Epithelial cell of esophagus (primary cell): Measurements from ENCODE around the gene SH2D4B.

Experiments used
- DNase-seq: peaks from one replicate; pipeline ENCODE4 v3.0.0; 2010; ENCODE audit warnings: low read depth
- H3K4me3 ChIP-seq: 2 replicates; pipeline ENCODE4 v1.5.1; 2011; ENCODE audit warnings: mild to moderate bottlenecking, low read length, control low read depth
- TF ChIP-seq, protein P1 (sequence below): IDR thresholded peaks from 2 replicates; pipeline ENCODE4 v1.5.1; 2011; ENCODE audit warnings: low read depth, mild to moderate bottlenecking, low read length, control low read depth, inconsistent platforms; ENCODE audit not compliant: insufficient read depth; ENCODE audit errors: missing control alignments

The SH2D4B gene

GRCh38 chr10:80646366-80646765 lies 108.7 kb downstream of the SH2D4B start:
- H3K4me3 ChIP-seq: no peak overlapping the region
- TF ChIP-seq, protein P1, sequence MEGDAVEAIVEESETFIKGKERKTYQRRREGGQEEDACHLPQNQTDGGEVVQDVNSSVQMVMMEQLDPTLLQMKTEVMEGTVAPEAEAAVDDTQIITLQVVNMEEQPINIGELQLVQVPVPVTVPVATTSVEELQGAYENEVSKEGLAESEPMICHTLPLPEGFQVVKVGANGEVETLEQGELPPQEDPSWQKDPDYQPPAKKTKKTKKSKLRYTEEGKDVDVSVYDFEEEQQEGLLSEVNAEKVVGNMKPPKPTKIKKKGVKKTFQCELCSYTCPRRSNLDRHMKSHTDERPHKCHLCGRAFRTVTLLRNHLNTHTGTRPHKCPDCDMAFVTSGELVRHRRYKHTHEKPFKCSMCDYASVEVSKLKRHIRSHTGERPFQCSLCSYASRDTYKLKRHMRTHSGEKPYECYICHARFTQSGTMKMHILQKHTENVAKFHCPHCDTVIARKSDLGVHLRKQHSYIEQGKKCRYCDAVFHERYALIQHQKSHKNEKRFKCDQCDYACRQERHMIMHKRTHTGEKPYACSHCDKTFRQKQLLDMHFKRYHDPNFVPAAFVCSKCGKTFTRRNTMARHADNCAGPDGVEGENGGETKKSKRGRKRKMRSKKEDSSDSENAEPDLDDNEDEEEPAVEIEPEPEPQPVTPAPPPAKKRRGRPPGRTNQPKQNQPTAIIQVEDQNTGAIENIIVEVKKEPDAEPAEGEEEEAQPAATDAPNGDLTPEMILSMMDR: no peak
- no peak for DNase-seq

GRCh38 chr10:80647173-80647833 lies 109.6 kb downstream of the SH2D4B start:
- no peak for DNase-seq
- TF ChIP-seq, protein P1: no peak
- H3K4me3 ChIP-seq: no peak overlapping the region

DNA sequence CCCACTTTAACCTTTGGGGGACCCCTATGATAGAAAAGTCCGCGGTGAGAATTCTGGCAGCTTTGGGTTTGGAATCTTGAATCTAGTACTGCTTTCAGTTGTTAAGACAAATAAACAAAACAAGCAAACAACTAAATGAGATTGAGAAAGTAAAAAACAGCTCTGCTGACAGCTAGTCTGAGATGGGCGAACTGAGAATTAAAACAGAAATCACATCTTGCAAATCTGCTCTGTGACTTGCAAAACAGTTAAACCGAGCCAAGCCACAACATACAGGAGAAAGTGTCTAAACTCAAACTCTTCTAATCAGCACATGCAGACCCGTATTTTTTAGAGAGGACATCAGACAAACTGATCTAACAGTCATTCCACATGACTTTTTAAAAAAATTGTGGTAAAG lies 110.4 kb downstream of the SH2D4B start:
- DNase-seq: no peak
- no peak overlapping the region for H3K4me3 ChIP-seq
- TF ChIP-seq, protein P1: no peak

DNA sequence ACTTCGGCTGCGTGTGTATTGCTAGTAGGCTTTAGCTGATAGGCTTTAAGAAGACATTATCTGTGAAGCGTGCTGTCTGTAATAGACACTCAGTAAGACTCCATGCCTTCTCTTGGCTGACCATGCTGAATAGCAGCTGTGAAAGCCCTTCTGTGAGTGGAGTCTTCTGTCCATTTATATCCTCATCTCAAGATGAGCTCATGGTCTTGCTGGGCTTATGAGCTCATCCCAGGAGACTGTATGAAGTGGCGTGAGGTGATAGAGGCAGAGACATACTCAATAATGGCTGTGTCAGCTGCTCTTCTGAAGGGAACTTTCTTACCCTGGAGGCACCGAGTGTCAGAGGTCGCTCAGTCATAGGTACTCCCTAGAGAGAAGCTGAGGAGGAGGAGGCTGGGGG lies 111.5 kb downstream of the SH2D4B start:
- no peak for DNase-seq
- no peak overlapping the region for H3K4me3 ChIP-seq
- TF ChIP-seq, protein P1: no peak

GRCh38 chr10:80655898-80656297 lies 118.2 kb downstream of the SH2D4B start:
- H3K4me3 ChIP-seq: no peak overlapping the region
- TF ChIP-seq, protein P1: no peak
- DNase-seq: no peak

GRCh38 chr10:80658068-80658467 lies 120.4 kb downstream of the SH2D4B start:
- DNase-seq: no peak
- H3K4me3 ChIP-seq: no peak overlapping the region
- TF ChIP-seq, protein P1: no peak

- H3K4me3 ChIP-seq: no peak overlapping the region
- TF ChIP-seq, protein P1: no peak
- no peak for DNase-seq
Observed at GRCh38 chr10:80659289-80659688, 121.6 kb downstream of the SH2D4B start.
